ENCODE data around the gene LRRC37A3. TPM values are rescaled to one million over a fixed set of nuclear protein-coding genes. Genes with fewer than 3 reads are reported as not detected.

LRRC37A3 gene
- total RNA-seq, 1 donor, result 20.3 TPM

- DNase-seq (ENCODE audit: low read depth), result no peak
- TF ChIP-seq, protein P1, sequence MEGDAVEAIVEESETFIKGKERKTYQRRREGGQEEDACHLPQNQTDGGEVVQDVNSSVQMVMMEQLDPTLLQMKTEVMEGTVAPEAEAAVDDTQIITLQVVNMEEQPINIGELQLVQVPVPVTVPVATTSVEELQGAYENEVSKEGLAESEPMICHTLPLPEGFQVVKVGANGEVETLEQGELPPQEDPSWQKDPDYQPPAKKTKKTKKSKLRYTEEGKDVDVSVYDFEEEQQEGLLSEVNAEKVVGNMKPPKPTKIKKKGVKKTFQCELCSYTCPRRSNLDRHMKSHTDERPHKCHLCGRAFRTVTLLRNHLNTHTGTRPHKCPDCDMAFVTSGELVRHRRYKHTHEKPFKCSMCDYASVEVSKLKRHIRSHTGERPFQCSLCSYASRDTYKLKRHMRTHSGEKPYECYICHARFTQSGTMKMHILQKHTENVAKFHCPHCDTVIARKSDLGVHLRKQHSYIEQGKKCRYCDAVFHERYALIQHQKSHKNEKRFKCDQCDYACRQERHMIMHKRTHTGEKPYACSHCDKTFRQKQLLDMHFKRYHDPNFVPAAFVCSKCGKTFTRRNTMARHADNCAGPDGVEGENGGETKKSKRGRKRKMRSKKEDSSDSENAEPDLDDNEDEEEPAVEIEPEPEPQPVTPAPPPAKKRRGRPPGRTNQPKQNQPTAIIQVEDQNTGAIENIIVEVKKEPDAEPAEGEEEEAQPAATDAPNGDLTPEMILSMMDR (IDR thresholded peaks at IDR 0.05; ENCODE audit: insufficient read depth, low read depth, low read length), result no peak
- no peak overlapping the region for H3K4me3 ChIP-seq (ENCODE audit: low read depth, low read length)
These were observed 31.6 kb upstream of the LRRC37A3 start for GRCh38 chr17:64950871-64951270.

DNA sequence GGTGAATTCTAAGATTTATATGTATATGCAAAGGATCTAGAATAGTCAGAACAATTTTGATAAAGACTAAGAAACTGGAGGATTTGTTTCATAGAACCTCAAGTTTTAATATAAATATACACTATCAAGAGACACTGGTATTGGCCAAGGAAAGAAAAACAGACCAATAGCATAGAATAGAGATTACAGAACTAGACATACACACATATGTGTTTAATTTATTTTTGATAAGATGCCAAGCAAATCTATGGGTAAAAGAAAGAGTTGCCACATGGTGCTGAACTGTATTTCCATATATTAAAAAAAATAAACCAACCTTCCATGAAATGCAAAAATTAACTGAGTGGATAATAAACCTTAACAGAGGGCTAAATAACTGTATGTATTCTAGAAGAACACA is 27.9 kb upstream of the LRRC37A3 start:
- DNase-seq (ENCODE audit: low read depth), result peak; percentile 4
- TF ChIP-seq, protein P1 (IDR thresholded peaks at IDR 0.05; ENCODE audit: insufficient read depth, low read depth, low read length), result no peak
- H3K4me3 ChIP-seq (ENCODE audit: low read depth, low read length), result no peak overlapping the region

DNA sequence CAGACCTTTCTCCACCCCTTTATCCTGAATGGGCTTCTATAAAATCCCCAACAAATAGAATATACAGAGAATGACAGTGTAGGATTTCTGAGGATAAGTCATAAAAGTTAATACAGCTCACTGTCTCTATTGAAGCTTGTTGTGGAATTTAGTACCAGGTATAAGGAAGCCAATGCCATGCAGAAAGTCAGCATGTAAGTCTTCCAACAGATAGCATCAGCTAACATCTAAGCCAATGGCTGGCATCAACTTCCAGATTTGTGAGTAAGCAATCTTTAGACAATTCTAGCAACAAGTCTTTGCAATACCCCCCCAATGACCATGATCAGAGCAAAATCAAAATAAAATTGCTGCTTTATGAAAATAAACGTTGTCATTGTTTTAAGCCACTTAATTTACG is 22.5 kb upstream of the LRRC37A3 start:
- DNase-seq (ENCODE audit: low read depth), result no peak
- H3K4me3 ChIP-seq (ENCODE audit: low read depth, low read length), result no peak overlapping the region
- TF ChIP-seq, protein P1 (IDR thresholded peaks at IDR 0.05; ENCODE audit: insufficient read depth, low read depth, low read length), result no peak

- TF ChIP-seq, protein P1 (IDR thresholded peaks at IDR 0.05; ENCODE audit: insufficient read depth, low read depth, low read length), result no peak
- no peak for DNase-seq (ENCODE audit: low read depth)
- no peak overlapping the region for H3K4me3 ChIP-seq (ENCODE audit: low read depth, low read length)
These were observed 21.8 kb upstream of the LRRC37A3 start for GRCh38 chr17:64941045-64941444.

GRCh38 chr17:64940055-64940454 is 20.8 kb upstream of the LRRC37A3 start:
- no peak for DNase-seq (ENCODE audit: low read depth)
- TF ChIP-seq, protein P1 (IDR thresholded peaks at IDR 0.05; ENCODE audit: insufficient read depth, low read depth, low read length), result no peak

DNA sequence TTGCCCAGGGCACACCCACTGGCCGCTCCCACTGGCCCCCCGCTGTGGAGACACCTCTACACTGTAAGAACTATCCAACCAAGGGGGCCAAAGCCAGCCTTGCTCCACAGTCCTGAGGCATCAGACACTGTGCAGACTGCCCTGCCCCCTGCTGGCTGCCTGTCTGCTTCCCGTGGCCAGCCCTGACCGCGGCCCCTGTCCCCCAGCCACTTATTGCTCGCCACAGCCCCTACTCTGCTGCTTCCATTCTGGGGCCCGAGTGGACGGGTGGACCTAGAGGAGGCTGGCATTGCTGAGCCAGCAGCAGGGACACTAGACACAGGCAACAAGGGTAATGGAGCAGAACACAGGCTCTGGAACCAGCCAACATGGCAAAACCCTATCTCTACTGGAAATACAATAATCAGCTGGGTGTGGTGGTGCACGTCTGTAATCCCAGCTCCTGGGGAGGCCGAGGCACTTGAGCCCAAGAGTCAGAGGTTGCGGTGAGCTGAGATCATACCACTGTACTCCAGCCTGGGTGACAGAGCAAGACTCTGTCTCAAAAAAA is 19.7 kb upstream of the LRRC37A3 start:
- no peak overlapping the region for H3K4me3 ChIP-seq (ENCODE audit: low read depth, low read length)
- DNase-seq (ENCODE audit: low read depth), result peak; percentile 29
- TF ChIP-seq, protein P1 (IDR thresholded peaks at IDR 0.05; ENCODE audit: insufficient read depth, low read depth, low read length), result peak; percentile 72

More at GRCh38 chr17:64940055-64940454, 20.8 kb upstream of the LRRC37A3 start:
- H3K4me3 ChIP-seq (ENCODE audit: low read depth, low read length), result no peak overlapping the region

GRCh38 chr17:64938290-64938689 is 19.0 kb upstream of the LRRC37A3 start:
- DNase-seq (ENCODE audit: low read depth), result no peak
- TF ChIP-seq, protein P1 (IDR thresholded peaks at IDR 0.05; ENCODE audit: insufficient read depth, low read depth, low read length), result no peak
- no peak overlapping the region for H3K4me3 ChIP-seq (ENCODE audit: low read depth, low read length)

Measured in fibroblast of villous mesenchyme (primary cell).